ENCODE data around the gene CLIP1.
"Not testable (repeated sequence)": the region's sequence is repeated elsewhere in the genome, so short reads cannot be mapped to it uniquely, and the experiment has no call there.

CLIP1 gene

GRCh38 chr12:122427403-122427802 is 4.9 kb upstream of the CLIP1 start:
- TF ChIP-seq CTCF (IDR thresholded peaks at IDR 0.05; ENCODE audit: control extremely low read depth, extremely low read depth, low read depth, missing control alignments) = no peak
- CTCF ChIA-PET = interaction anchor here (1.0 to 4.6 kb wide), 3 partner anchors 10 to 44 kb away, joined by 4 to 25 read pairs (median 9); no protein-coding TSS in a partner anchor
- POLR2A ChIA-PET = interaction anchor here (0.8 kb wide), 1 partner anchor 9 kb away, joined by 3 read pairs; no protein-coding TSS in a partner anchor
- DNase-seq (ENCODE audit: extremely low spot score) = no peak

- CTCF ChIA-PET = interaction anchor here (1.0 to 1.6 kb wide), 4 partner anchors 9 to 48 kb away, joined by 3 to 11 read pairs (median 5); no protein-coding TSS in a partner anchor
- POLR2A ChIA-PET = interaction anchor here (1.1 kb wide), 1 partner anchor 24 kb away, joined by 4 read pairs; no protein-coding TSS in a partner anchor
- TF ChIP-seq CTCF (IDR thresholded peaks at IDR 0.05; ENCODE audit: control extremely low read depth, extremely low read depth, low read depth, missing control alignments) = no peak
- DNase-seq (ENCODE audit: extremely low spot score) = no peak
Observed at GRCh38 chr12:122423258-122424165, 1.0 kb upstream of the CLIP1 start.

GRCh38 chr12:122422730-122423257 is 325 bp upstream of the CLIP1 start:
- POLR2A ChIA-PET = no interaction called here
- no peak for DNase-seq (ENCODE audit: extremely low spot score)
- CTCF ChIA-PET = interaction anchor here (0.9 to 2.4 kb wide), 10 partner anchors 9 to 67 kb away, joined by 3 to 18 read pairs (median 4); no protein-coding TSS in a partner anchor
- no peak for TF ChIP-seq CTCF (IDR thresholded peaks at IDR 0.05; ENCODE audit: control extremely low read depth, extremely low read depth, low read depth, missing control alignments)

- no peak for TF ChIP-seq CTCF (IDR thresholded peaks at IDR 0.05; ENCODE audit: control extremely low read depth, extremely low read depth, low read depth, missing control alignments)
- POLR2A ChIA-PET = interaction anchor here (0.6 to 1.4 kb wide), 2 partner anchors 21 to 124 kb away, joined by 3 to 5 read pairs; no protein-coding TSS in a partner anchor
- peak; percentile 35 for DNase-seq (ENCODE audit: extremely low spot score)
- CTCF ChIA-PET = interaction anchor here (0.7 to 2.4 kb wide), 10 partner anchors 8 to 65 kb away, joined by 3 to 18 read pairs (median 4); no protein-coding TSS in a partner anchor
Observed at GRCh38 chr12:122421187-122421820, 1.2 kb downstream of the CLIP1 start.

GRCh38 chr12:122420471-122421162 is 1.9 kb downstream of the CLIP1 start:
- ChIA-PET CTCF (interaction anchor here (0.7 to 2.4 kb wide), 5 partner anchors 14 to 53 kb away, joined by 4 to 18 read pairs (median 5); no protein-coding TSS in a partner anchor), POLR2A (interaction anchor here (1.4 kb wide), 1 partner anchor 21 kb away, joined by 5 read pairs; no protein-coding TSS in a partner anchor)
- DNase-seq (ENCODE audit: extremely low spot score) = no peak
- no peak for TF ChIP-seq CTCF (IDR thresholded peaks at IDR 0.05; ENCODE audit: control extremely low read depth, extremely low read depth, low read depth, missing control alignments)

GRCh38 chr12:122419094-122419493 is 3.4 kb downstream of the CLIP1 start:
- ChIA-PET POLR2A (interaction anchor here (0.5 to 0.6 kb wide), 2 partner anchors 44 to 221 kb away, joined by 4 to 6 read pairs; no protein-coding TSS in a partner anchor), CTCF (interaction anchor here (1.2 to 10.2 kb wide), 3 partner anchors 13 to 20 kb away, joined by 3 to 97 read pairs (median 4); no protein-coding TSS in a partner anchor)
- not testable (repeated sequence) for DNase-seq (ENCODE audit: extremely low spot score)

GRCh38 chr12:122415665-122416064 is 6.8 kb downstream of the CLIP1 start:
- CTCF ChIA-PET = interaction anchor here (1.2 to 10.2 kb wide), 3 partner anchors 15 to 79 kb away, joined by 3 to 97 read pairs (median 8); no protein-coding TSS in a partner anchor
- POLR2A ChIA-PET = interaction anchor here (0.6 to 1.3 kb wide), 2 partner anchors 16 to 149 kb away, joined by 3 to 4 read pairs; no protein-coding TSS in a partner anchor
- not testable (repeated sequence) for DNase-seq (ENCODE audit: extremely low spot score)

Data from GM10248 (cell line).